AG04449 (cell line): ENCODE data around the gene NEK8.
"Not testable (repeated sequence)": the region's sequence is repeated elsewhere in the genome, so short reads cannot be mapped to it uniquely, and the experiment has no call there.

ENCODE experiments used
- CTCF ChIA-PET: fragments of 350-600 bp; formaldehyde crosslinking; extraction: SDS; loops from one replicate; lab custom pipeline; 2021; ENCODE audit warnings: antibody characterized with exemption; lab: Yijun Ruan, JAX
- POLR2A ChIA-PET: fragments of 400-600, 350-600 bp; formaldehyde crosslinking; extraction: SDS; loops from one replicate; lab custom pipeline; 2020; ENCODE audit warnings: antibody characterized with exemption, inconsistent platforms; lab: Yijun Ruan, JAX
- DNase-seq: peaks from one replicate; pipeline ENCODE4 v3.0.0-alpha.2; 2010; ENCODE audit warnings: low read depth, low spot score
- H3K4me3 ChIP-seq: 2 replicates; pipeline ENCODE4 v1.5.1; 2011; ENCODE audit warnings: low read depth, mild to moderate bottlenecking, control low read depth, low read length
- TF ChIP-seq, protein P1 (sequence below): IDR thresholded peaks from one replicate; pipeline ENCODE4 v1.5.1; 2011; ENCODE audit warnings: mild to moderate bottlenecking, moderate library complexity, low read length, control low read depth, inconsistent platforms; ENCODE audit not compliant: insufficient read depth; ENCODE audit errors: missing control alignments

Gene NEK8

DNA sequence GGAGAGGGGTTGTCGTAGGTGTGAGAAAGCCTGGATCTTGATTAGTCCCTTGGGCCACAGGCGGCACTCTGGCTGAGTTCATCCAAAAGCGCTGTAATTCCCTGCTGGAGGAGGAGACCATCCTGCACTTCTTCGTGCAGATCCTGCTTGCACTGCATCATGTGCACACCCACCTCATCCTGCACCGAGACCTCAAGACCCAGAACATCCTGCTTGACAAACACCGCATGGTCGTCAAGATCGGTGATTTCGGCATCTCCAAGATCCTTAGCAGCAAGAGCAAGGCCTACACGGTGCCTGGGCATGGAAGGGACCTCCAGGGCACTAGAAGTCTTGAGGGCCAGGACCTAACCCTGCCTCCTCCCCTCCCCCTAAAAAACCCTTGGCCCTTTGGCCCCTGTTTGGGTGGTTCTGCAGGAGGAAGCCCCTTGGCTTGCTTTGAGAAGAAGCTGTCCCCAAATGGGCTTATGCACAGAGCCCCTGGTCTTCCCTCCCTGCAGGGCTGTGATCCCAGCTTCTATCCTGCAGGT is 6.2 kb downstream of the NEK8 start:
- POLR2A ChIA-PET, result interaction anchor here (0.8 to 1.4 kb wide), 3 partner anchors 8 to 15 kb away, joined by 3 to 5 read pairs (median 4); partner anchors contain the start of genes RPL23A and TRAF4

DNA sequence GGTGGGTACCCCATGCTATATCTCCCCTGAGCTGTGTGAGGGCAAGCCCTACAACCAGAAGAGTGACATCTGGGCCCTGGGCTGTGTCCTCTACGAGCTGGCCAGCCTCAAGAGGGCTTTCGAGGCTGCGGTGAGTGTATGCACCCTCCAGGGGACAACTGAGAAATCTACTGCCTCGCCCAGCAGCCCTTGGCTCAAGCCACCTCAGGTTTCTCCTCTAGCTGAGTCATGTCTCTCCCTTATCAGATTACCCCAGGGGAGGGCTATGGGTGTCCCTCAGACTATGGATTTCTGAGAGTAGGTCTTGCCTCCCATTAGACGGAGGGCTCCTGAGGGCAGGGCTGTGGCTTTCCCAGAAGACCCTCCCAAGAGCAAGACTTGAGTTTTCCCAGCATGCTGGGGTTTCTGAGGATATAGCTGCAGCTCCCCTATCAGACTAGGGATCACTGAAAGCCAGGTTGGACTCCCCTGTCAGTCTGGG is 6.7 kb downstream of the NEK8 start:
- ChIA-PET POLR2A (interaction anchor here (0.8 to 1.4 kb wide), 3 partner anchors 8 to 16 kb away, joined by 3 to 5 read pairs (median 4); partner anchors contain the start of genes RPL23A and TRAF4), CTCF (interaction anchor here (1.0 to 17.0 kb wide), 4 partner anchors 8 to 218 kb away, joined by 6 to 603 read pairs (median 6); partner anchors contain the start of gene TRAF4)
- TF ChIP-seq, protein P1, sequence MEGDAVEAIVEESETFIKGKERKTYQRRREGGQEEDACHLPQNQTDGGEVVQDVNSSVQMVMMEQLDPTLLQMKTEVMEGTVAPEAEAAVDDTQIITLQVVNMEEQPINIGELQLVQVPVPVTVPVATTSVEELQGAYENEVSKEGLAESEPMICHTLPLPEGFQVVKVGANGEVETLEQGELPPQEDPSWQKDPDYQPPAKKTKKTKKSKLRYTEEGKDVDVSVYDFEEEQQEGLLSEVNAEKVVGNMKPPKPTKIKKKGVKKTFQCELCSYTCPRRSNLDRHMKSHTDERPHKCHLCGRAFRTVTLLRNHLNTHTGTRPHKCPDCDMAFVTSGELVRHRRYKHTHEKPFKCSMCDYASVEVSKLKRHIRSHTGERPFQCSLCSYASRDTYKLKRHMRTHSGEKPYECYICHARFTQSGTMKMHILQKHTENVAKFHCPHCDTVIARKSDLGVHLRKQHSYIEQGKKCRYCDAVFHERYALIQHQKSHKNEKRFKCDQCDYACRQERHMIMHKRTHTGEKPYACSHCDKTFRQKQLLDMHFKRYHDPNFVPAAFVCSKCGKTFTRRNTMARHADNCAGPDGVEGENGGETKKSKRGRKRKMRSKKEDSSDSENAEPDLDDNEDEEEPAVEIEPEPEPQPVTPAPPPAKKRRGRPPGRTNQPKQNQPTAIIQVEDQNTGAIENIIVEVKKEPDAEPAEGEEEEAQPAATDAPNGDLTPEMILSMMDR, result no peak
- DNase-seq, result no peak
- H3K4me3 ChIP-seq, result no peak overlapping the region

More for the DNA sequence above, 6.2 kb downstream of the NEK8 start:
- H3K4me3 ChIP-seq, result no peak overlapping the region
- DNase-seq, result no peak
- TF ChIP-seq, protein P1, result no peak
- CTCF ChIA-PET, result interaction anchor here (1.0 to 17.0 kb wide), 4 partner anchors 8 to 219 kb away, joined by 6 to 603 read pairs (median 6); partner anchors contain the start of gene TRAF4

DNA sequence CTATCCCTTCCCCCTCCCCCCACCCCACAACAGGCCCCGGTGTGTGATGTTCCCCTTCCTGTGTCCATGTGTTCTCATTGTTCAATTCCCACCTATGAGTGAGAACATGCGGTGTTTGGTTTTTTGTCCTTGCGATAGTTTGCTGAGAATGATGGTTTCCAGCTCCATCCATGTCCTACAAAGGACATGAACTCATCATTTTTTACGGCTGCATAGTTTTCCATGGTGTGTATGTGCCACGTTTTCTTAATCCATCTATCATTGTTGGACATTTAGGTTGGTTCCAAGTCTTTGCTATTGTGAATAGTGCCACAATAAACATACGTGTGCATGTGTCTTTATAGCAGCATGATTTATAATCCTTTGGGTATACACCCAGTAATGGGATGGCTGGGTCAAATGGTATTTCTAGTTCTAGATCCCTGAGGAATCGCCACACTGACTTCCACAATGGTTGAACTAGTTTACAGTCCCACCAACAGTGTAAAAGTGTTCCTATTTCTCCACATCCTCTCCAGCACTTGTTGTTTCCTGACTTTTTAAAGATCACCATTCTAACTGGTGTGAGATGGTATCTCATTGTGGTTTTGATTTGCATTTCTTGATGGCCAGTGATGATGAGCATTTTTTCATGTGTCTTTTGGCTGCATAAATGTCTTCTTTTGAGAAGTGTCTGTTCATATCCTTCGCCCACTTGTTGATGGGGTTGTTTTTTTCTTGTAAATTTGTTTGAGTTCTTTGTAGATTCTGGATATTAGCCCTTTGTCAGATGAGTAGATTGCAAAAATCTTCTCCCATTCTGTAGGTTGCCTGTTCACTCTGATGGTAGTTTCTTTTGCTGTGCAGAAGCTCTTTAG is 7.6 kb downstream of the NEK8 start:
- H3K4me3 ChIP-seq, DNase-seq: not testable (repeated sequence)
- CTCF ChIA-PET, result interaction anchor here (1.0 to 17.0 kb wide), 4 partner anchors 9 to 217 kb away, joined by 6 to 603 read pairs (median 6); partner anchors contain the start of gene TRAF4
- POLR2A ChIA-PET, result interaction anchor here (1.4 kb wide), 1 partner anchor 9 kb away, joined by 4 read pairs; no protein-coding TSS in a partner anchor

DNA sequence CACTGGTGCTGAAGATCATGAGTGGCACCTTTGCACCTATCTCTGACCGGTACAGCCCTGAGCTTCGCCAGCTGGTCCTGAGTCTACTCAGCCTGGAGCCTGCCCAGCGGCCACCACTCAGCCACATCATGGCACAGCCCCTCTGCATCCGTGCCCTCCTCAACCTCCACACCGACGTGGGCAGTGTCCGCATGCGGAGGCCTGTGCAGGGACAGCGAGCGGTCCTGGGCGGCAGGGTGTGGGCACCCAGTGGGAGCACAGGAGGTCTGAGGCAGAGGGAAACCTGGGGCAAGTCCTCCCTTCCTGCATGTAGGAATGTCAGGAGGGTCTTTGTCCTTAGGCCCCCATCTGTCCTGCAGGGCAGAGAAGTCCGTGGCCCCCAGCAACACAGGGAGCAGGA is 8.7 kb downstream of the NEK8 start:
- CTCF ChIA-PET, result interaction anchor here (0.9 kb wide), 1 partner anchor 216 kb away, joined by 3 read pairs; no protein-coding TSS in a partner anchor
- H3K4me3 ChIP-seq, result no peak overlapping the region
- POLR2A ChIA-PET, result no interaction called here
- TF ChIP-seq, protein P1, result no peak
- no peak for DNase-seq

DNA sequence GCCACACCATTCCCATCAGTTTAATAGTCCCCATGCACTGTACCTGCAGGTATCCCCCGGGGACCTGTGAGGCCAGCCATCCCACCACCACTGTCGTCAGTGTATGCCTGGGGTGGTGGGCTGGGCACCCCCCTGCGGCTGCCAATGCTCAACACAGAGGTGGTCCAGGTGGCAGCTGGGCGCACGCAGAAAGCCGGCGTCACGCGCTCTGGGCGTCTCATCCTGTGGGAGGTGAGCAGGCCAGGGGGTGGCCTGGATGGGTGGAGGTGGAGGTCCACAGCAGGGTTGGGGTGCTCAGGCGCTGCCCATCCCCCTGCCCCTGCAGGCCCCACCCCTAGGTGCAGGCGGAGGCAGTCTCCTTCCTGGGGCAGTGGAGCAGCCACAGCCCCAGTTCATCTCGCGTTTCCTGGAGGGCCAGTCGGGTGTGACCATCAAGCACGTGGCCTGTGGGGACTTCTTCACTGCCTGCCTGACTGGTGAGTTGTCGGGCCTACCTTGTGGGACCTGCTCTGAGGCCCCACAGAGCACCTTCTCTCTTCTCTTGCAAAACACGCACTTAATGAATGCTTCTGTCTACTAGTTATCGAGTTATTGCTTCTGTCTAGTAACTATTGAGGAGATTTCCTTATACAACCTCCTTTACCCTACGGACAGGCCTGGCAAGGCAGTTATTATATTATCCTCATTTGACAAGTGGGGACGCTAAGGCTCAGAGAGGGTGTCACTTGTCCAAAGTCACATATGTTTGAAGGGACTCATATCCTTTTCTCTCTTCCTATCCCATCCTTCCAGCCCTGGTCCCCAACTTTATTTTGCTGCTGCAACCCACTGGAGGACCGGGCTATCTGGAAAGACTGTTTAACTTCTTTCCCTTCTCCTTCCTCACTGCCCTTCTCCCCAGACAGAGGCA is 9.4 kb downstream of the NEK8 start:
- ChIA-PET POLR2A (interaction anchor here (1.1 kb wide), 1 partner anchor 18 kb away, joined by 3 read pairs; the partner anchor contains the start of gene RPL23A), CTCF (interaction anchor here (0.9 to 2.7 kb wide), 2 partner anchors 12 to 13 kb away, joined by 3 to 9 read pairs; no protein-coding TSS in a partner anchor)
- no peak overlapping the region for H3K4me3 ChIP-seq
- DNase-seq, result no peak
- TF ChIP-seq, protein P1, result no peak
